ENCODE measurements around the gene GHR.

- TF ChIP-seq CTCF (IDR thresholded peaks at IDR 0.05) = no peak
- TF ChIP-seq POLR2A (IDR thresholded peaks at IDR 0.05) = no peak
Observed at GRCh38 chr5:42665857-42666256, 242.6 kb downstream of the GHR start.
